GM18907 (cell line): ENCODE results near the gene CREB5.

Experiments
- ATAC-seq: cut with Tn5 transposase; IDR thresholded peaks from one replicate; pipeline ENCODE4 v1.9.1; 2021; ENCODE audit warnings: mild to moderate bottlenecking, moderate library complexity; ENCODE audit not compliant: unreplicated experiment

Gene CREB5

DNA sequence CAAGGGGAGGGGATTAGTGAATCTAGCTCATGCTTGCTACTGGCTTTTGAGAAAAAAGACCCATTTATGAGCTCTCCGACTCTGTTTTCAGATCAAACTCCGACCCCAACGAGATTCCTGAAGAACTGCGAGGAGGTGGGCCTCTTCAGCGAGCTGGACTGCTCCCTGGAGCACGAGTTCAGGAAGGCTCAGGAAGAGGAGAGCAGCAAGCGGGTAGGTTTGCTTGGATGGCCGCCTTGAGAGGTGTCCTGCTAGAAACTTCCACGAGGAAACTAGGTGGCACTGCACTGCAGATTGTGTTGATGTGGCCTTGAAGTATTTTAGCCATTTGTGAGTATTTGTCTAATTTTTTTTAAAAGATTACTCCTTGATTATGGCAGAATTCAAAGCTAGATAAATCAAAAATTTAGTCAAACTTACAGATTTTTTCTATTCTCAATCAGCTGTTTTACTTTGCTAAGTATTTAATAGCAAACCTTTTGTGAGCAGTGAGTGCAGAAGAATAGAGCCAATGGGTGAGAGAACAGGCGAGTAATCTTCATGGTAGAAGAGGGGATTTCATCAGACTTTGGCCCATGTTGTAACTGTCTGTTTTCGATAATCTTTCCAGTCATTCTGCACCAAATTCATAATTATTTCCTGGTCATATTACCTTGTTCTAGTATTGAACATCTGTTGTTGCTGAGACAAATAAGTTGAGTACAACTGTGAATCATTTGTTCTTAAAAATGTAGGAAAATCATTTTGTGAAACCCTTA, 95.4 kb downstream of the CREB5 start:
- ATAC-seq: no peak

GRCh38 chr7:28509251-28510025, 97.1 kb downstream of the CREB5 start:
- peak; percentile 72 for ATAC-seq

- no peak for ATAC-seq
These were observed 97.7 kb downstream of the CREB5 start for GRCh38 chr7:28510026-28510369.

- no peak for ATAC-seq
These were observed 100.5 kb downstream of the CREB5 start for GRCh38 chr7:28512668-28513440.

DNA sequence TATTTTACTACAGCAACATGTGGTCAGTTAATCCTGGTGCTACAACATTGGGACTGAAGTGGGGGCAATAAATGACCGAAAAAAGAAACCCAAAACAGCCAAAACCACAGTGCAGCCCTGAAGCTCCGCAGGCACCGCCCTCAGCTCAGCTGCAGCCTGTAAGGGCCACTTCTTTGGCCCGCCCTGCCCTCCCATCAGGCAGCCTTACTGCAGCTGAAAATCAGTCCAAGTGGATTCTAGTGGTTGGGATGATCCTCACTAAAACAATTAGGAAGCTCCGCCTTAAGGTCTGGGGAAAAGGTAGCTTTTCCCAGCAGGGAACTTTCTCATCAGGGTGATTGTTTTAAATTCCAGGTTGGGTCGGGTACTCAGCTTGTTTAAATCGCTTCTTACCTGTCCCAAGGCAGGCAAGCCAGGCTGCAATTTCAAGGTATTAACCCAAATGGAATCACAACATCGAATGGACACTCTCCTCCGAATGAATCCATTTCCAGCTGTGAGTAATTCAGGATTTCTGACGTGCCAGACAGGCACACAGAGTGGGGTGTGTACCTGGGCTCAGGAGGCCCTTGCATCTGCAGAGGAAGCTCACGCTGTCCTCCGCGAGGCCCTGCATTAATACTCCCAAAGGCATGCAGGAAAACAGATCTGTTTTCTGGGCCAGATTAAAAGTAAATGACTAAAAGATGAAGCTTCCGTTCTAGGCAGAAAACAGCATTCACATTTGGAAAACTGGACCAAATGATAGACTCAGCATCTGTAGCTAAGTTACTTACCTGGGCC, 104.3 kb downstream of the CREB5 start:
- no peak for ATAC-seq

DNA sequence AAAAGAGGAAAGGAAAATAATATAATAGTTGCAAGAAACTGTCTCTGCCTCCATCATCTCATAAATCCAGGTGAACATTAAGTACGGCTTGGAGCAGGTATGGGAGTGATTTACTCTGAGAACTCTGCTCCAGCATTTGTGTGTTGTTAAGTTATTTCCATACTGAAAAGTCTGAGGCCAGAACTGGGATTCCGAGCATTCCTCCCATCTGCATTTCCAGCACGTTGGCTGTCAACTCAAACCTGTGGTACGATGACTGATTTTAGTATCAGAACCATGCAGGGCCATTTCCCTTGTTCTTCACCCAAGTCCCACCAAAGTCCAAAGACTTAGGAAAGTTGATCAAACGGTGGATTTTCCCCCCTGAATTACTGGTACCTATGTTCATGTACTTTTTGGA, 104.9 kb downstream of the CREB5 start:
- no peak for ATAC-seq

- ATAC-seq: no peak
These were observed 105.3 kb downstream of the CREB5 start for GRCh38 chr7:28517606-28518005.

GRCh38 chr7:28520074-28521015, 108.0 kb downstream of the CREB5 start:
- no peak for ATAC-seq

GRCh38 chr7:28524978-28525377, 112.7 kb downstream of the CREB5 start:
- ATAC-seq: no peak

- no peak for ATAC-seq
These were observed 116.6 kb downstream of the CREB5 start for GRCh38 chr7:28528899-28529298.

GRCh38 chr7:28529755-28530154, 117.4 kb downstream of the CREB5 start:
- no peak for ATAC-seq

GRCh38 chr7:28530175-28530802, 118.0 kb downstream of the CREB5 start:
- ATAC-seq: no peak

DNA sequence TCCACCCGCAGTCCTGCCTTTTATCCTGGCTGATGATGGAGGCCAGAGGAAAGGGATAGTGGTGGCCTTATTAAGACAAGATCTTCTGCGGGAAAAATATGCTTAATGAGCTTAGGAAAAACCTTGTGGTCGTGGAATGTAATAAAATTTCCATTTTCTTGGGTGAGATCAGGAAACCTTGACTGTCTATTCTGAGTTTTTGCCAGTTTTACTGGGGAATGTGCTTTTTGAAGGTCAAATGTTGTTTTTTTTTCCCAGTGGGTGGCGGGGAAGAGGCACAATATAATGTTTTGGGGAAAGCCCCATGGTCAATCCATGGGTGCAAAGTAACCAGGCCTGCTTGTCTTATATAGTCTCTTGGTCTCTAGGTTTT, 118.5 kb downstream of the CREB5 start:
- no peak for ATAC-seq

- no peak for ATAC-seq
These were observed 119.0 kb downstream of the CREB5 start for GRCh38 chr7:28531291-28531690.

- no peak for ATAC-seq
These were observed 119.9 kb downstream of the CREB5 start for GRCh38 chr7:28532181-28532580.

GRCh38 chr7:28533267-28533666, 120.9 kb downstream of the CREB5 start:
- no peak for ATAC-seq

- no peak for ATAC-seq
These were observed 121.6 kb downstream of the CREB5 start for GRCh38 chr7:28533731-28534531.

DNA sequence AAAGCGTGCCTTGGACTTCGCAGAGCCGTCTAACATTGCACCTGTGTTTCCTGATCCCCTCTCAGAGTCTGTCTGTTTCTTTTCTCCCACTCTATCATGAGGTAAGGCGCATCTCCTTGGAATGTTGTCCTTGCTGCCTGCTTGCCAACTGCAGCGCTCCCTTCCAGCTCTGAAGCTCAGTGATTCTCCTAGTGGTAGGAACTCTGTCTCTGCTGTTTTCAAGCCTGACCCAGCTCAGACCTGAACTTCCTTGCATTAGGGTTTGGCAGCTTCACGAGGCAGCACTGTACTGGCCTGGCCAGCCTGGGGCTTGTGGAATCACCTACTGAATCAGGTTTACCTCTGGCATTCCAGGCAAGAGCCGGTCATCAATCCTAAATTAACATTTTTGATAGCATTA, 123.9 kb downstream of the CREB5 start:
- ATAC-seq: no peak
